Immature natural killer cell (primary cell): ENCODE results near the gene TGM1. TPM values are rescaled to one million over a fixed set of nuclear protein-coding genes. Genes with fewer than 3 reads are reported as not detected.
A peak's percentile ranks its signal among the peaks of the same experiment; 100 is the strongest.
"Not testable (repeated sequence)": the region's sequence is repeated elsewhere in the genome, so short reads cannot be mapped to it uniquely, and the experiment has no call there.

Experiments used
- DNase-seq, 3 donors: peaks; one replicate each; pipeline ENCODE4 v3.0.0; 2022; ENCODE audit warnings: mixed read lengths in 1 of 3
- H3K27ac Mint-ChIP-seq, 6 donors: one replicate each; pipeline ENCODE4 v1.8.0; 2020; ENCODE audit warnings: mixed read lengths in 6 of 6, mild to moderate bottlenecking in 5 of 6, inconsistent platforms in 4 of 6, moderate library complexity in 3 of 6
- H3K27me3 Mint-ChIP-seq, 3 donors: one replicate each; pipeline ENCODE4 v1.8.0; 2020 to 2021; ENCODE audit warnings: low read depth in 3 of 3, mild to moderate bottlenecking in 3 of 3, mixed read lengths in 3 of 3, moderate library complexity in 3 of 3, inconsistent platforms in 1 of 3
- H3K36me3 Mint-ChIP-seq, 3 donors: one replicate each; pipeline ENCODE4 v1.8.0; 2020; ENCODE audit warnings: mixed read lengths in 3 of 3, inconsistent platforms in 2 of 3, mild to moderate bottlenecking in 2 of 3
- H3K4me1 Mint-ChIP-seq, 2 donors: one replicate each; pipeline ENCODE4 v1.8.0; 2020; ENCODE audit warnings: inconsistent platforms in 2 of 2, mild to moderate bottlenecking in 2 of 2, mixed read lengths in 2 of 2, moderate library complexity in 1 of 2
- H3K4me3 Mint-ChIP-seq, 5 donors: one replicate each; pipeline ENCODE4 v1.8.0; 2020; ENCODE audit warnings: mild to moderate bottlenecking in 5 of 5, mixed read lengths in 5 of 5, inconsistent platforms in 3 of 5, moderate library complexity in 3 of 5
- H3K9me3 Mint-ChIP-seq, 6 donors: one replicate each; pipeline ENCODE4 v1.8.0; 2020; ENCODE audit warnings: mild to moderate bottlenecking in 6 of 6, mixed read lengths in 6 of 6, inconsistent platforms in 4 of 6, moderate library complexity in 3 of 6
- polyA plus RNA-seq, 3 donors: library from polyadenylated mRNA; unstranded; fragments of 300-500 nt; fragmentation: Illumina TruSeq; gene quantifications; one replicate each; pipeline ENCODE4 v1.2.3, GENCODE V29; 2021

TGM1 gene
- polyA plus RNA-seq, 3 donors from 2014 or later: 0.41 TPM; not detected in 2

GRCh38 chr14:24250354-24250753 is 12.6 kb downstream of the TGM1 start:
- Mint-ChIP-seq H3K4me3 (no peak overlapping the region), H3K9me3 (no peaks in the 10 kb centered on the region), H3K36me3 (peaks cover 5 to 13% (median 6%) of the 10 kb centered on the region in 3 donors), H3K27ac (peak overlapping the region in 3 of 6 donors; percentile 10 to 74 (median 32)), H3K4me1 (peaks cover 14 to 17% of the 10 kb centered on the region in 2 donors), H3K27me3 (peaks cover 0 to 4% (median 4%) of the 10 kb centered on the region in 3 donors)
- DNase-seq: no peak

- H3K27ac Mint-ChIP-seq: peak overlapping the region in 2 of 6 donors; percentile 53 to 67
- H3K9me3 Mint-ChIP-seq: no peaks in the 10 kb centered on the region
- H3K36me3 Mint-ChIP-seq: peaks cover 5 to 10% (median 6%) of the 10 kb centered on the region in 3 donors
- no peak overlapping the region for H3K4me3 Mint-ChIP-seq
- peaks cover 17 to 24% of the 10 kb centered on the region in 2 donors for H3K4me1 Mint-ChIP-seq
- DNase-seq: no peak
- peaks cover 0 to 4% (median 4%) of the 10 kb centered on the region in 3 donors for H3K27me3 Mint-ChIP-seq
Measured at GRCh38 chr14:24249230-24250021, 13.6 kb downstream of the TGM1 start.

- H3K36me3 Mint-ChIP-seq: peaks cover 4 to 6% (median 6%) of the 10 kb centered on the region in 3 donors
- no peaks in the 10 kb centered on the region for H3K9me3 Mint-ChIP-seq
- DNase-seq: no peak
- H3K4me3 Mint-ChIP-seq: peak overlapping the region; percentile 3 to 74 (median 67)
- peak overlapping the region; percentile 91 to 99 (median 94) for H3K27ac Mint-ChIP-seq
- H3K27me3 Mint-ChIP-seq: peaks cover 3 to 13% (median 10%) of the 10 kb centered on the region in 3 donors
- peaks cover 33 to 41% of the 10 kb centered on the region in 2 donors for H3K4me1 Mint-ChIP-seq
Measured at GRCh38 chr14:24247422-24247821, 15.6 kb downstream of the TGM1 start.

- peak overlapping the region; percentile 91 to 99 (median 95) for H3K27ac Mint-ChIP-seq
- H3K36me3 Mint-ChIP-seq: peaks cover 4 to 8% (median 5%) of the 10 kb centered on the region in 3 donors
- peaks cover 5 to 16% (median 15%) of the 10 kb centered on the region in 3 donors for H3K27me3 Mint-ChIP-seq
- peaks cover 39 to 47% of the 10 kb centered on the region in 2 donors for H3K4me1 Mint-ChIP-seq
- peak overlapping the region; percentile 58 to 85 (median 79) for H3K4me3 Mint-ChIP-seq
- no peaks in the 10 kb centered on the region for H3K9me3 Mint-ChIP-seq
- peak; percentile 52 to 67 (median 59) for DNase-seq
Measured at GRCh38 chr14:24246765-24247212, 16.2 kb downstream of the TGM1 start.

- not testable (repeated sequence) for H3K36me3 Mint-ChIP-seq, H3K9me3 Mint-ChIP-seq, H3K4me3 Mint-ChIP-seq, DNase-seq
- peak overlapping the region; percentile 45 to 93 (median 88) for H3K27ac Mint-ChIP-seq
- peaks cover 50 to 61% of the 10 kb centered on the region in 2 donors for H3K4me1 Mint-ChIP-seq
- H3K27me3 Mint-ChIP-seq: peaks cover 6 to 20% (median 20%) of the 10 kb centered on the region in 3 donors
Measured at GRCh38 chr14:24245350-24245749, 17.6 kb downstream of the TGM1 start.

GRCh38 chr14:24243336-24243836 is 19.6 kb downstream of the TGM1 start:
- Mint-ChIP-seq H3K4me1 (peaks cover 70 to 81% of the 10 kb centered on the region in 2 donors), H3K27me3 (peaks cover 6 to 22% (median 20%) of the 10 kb centered on the region in 3 donors), H3K9me3 (no peaks in the 10 kb centered on the region), H3K27ac (peak overlapping the region; percentile 97 to 99 (median 99)), H3K4me3 (peak overlapping the region; percentile 88 to 99 (median 98)), H3K36me3 (peaks cover 0 to 15% (median 9%) of the 10 kb centered on the region in 3 donors)
- no peak for DNase-seq

- H3K27ac Mint-ChIP-seq: peak overlapping the region; percentile 97 to 99 (median 99)
- no peaks in the 10 kb centered on the region for H3K9me3 Mint-ChIP-seq
- H3K27me3 Mint-ChIP-seq: peaks cover 6 to 21% (median 16%) of the 10 kb centered on the region in 3 donors
- peak overlapping the region; percentile 88 to 99 (median 98) for H3K4me3 Mint-ChIP-seq
- H3K36me3 Mint-ChIP-seq: peaks cover 0 to 30% (median 24%) of the 10 kb centered on the region in 3 donors
- DNase-seq: peak; percentile 95 to 97 (median 96)
- H3K4me1 Mint-ChIP-seq: peaks cover 67 to 83% of the 10 kb centered on the region in 2 donors
Measured at GRCh38 chr14:24241829-24242443, 21.0 kb downstream of the TGM1 start.

GRCh38 chr14:24240110-24240918 is 22.7 kb downstream of the TGM1 start:
- peak overlapping the region; percentile 59 to 98 (median 95) for H3K4me3 Mint-ChIP-seq
- no peak for DNase-seq
- H3K36me3 Mint-ChIP-seq: peaks cover 0 to 40% (median 26%) of the 10 kb centered on the region in 3 donors
- H3K9me3 Mint-ChIP-seq: no peaks in the 10 kb centered on the region
- H3K27ac Mint-ChIP-seq: peak overlapping the region; percentile 56 to 99 (median 87)
- H3K27me3 Mint-ChIP-seq: peaks cover 6 to 22% (median 16%) of the 10 kb centered on the region in 3 donors
- peaks cover 68 to 88% of the 10 kb centered on the region in 2 donors for H3K4me1 Mint-ChIP-seq

- Mint-ChIP-seq H3K4me3 (no peak overlapping the region), H3K27me3 (peaks cover 6 to 26% (median 12%) of the 10 kb centered on the region in 3 donors), H3K27ac (peak overlapping the region; percentile 56 to 97 (median 77)), H3K4me1 (peaks cover 69 to 93% of the 10 kb centered on the region in 2 donors), H3K9me3 (no peaks in the 10 kb centered on the region), H3K36me3 (peaks cover 0 to 40% (median 26%) of the 10 kb centered on the region in 3 donors)
- DNase-seq: no peak
Measured at GRCh38 chr14:24238527-24239037, 24.4 kb downstream of the TGM1 start.

- Mint-ChIP-seq H3K4me3 (no peak overlapping the region), H3K9me3 (no peaks in the 10 kb centered on the region), H3K4me1 (peaks cover 69 to 93% of the 10 kb centered on the region in 2 donors), H3K36me3 (peaks cover 0 to 40% (median 26%) of the 10 kb centered on the region in 3 donors), H3K27me3 (peaks cover 6 to 25% (median 10%) of the 10 kb centered on the region in 3 donors), H3K27ac (peak overlapping the region; percentile 58 to 97 (median 74))
- no peak for DNase-seq
Measured at GRCh38 chr14:24238123-24238522, 24.9 kb downstream of the TGM1 start.

GRCh38 chr14:24237463-24237955 is 25.5 kb downstream of the TGM1 start:
- H3K4me1 Mint-ChIP-seq: peaks cover 69 to 92% of the 10 kb centered on the region in 2 donors
- no peak overlapping the region for H3K4me3 Mint-ChIP-seq
- H3K36me3 Mint-ChIP-seq: peaks cover 0 to 40% (median 26%) of the 10 kb centered on the region in 3 donors
- peak overlapping the region; percentile 18 to 97 (median 73) for H3K27ac Mint-ChIP-seq
- H3K27me3 Mint-ChIP-seq: peaks cover 4 to 21% (median 7%) of the 10 kb centered on the region in 3 donors
- no peak for DNase-seq
- H3K9me3 Mint-ChIP-seq: no peaks in the 10 kb centered on the region

- Mint-ChIP-seq H3K36me3 (peaks cover 0 to 40% (median 27%) of the 10 kb centered on the region in 3 donors), H3K27ac (peak overlapping the region; percentile 18 to 97 (median 73)), H3K4me3 (no peak overlapping the region), H3K27me3 (peaks cover 2 to 17% (median 4%) of the 10 kb centered on the region in 3 donors), H3K4me1 (peaks cover 67 to 91% of the 10 kb centered on the region in 2 donors), H3K9me3 (no peaks in the 10 kb centered on the region)
- no peak for DNase-seq
Measured at GRCh38 chr14:24236689-24237462, 26.1 kb downstream of the TGM1 start.
